Measurements from ENCODE around the gene LRRC75B.

DNA sequence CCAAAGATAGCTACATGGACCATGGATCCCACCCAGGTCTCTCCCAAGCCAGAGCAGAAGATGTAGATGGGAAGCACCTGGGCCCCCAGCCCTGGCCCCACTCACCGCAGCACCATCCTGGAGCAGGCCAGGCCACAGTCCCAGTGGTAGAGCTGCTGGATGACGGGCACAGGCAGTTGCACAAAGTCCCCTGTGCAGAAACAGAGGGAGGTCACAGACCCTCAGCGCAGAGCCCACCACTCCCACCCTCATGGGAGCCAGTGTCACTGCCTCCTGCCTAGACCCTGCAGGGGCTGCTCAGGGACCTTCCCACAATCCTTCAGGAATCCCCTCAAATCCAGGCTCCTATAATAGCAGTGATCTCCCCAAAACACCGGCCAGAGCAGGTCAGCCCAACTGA is 44.1 kb downstream of the LRRC75B start:
- TF ChIP-seq, protein P1, sequence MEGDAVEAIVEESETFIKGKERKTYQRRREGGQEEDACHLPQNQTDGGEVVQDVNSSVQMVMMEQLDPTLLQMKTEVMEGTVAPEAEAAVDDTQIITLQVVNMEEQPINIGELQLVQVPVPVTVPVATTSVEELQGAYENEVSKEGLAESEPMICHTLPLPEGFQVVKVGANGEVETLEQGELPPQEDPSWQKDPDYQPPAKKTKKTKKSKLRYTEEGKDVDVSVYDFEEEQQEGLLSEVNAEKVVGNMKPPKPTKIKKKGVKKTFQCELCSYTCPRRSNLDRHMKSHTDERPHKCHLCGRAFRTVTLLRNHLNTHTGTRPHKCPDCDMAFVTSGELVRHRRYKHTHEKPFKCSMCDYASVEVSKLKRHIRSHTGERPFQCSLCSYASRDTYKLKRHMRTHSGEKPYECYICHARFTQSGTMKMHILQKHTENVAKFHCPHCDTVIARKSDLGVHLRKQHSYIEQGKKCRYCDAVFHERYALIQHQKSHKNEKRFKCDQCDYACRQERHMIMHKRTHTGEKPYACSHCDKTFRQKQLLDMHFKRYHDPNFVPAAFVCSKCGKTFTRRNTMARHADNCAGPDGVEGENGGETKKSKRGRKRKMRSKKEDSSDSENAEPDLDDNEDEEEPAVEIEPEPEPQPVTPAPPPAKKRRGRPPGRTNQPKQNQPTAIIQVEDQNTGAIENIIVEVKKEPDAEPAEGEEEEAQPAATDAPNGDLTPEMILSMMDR (conservative IDR thresholded peaks at IDR 0.05): no peak
- no peak for TF ChIP-seq EZH2 (IDR thresholded peaks at IDR 0.05; ENCODE audit: low read depth)
